ENCODE data around the gene NCBP2L. TPM values are rescaled to one million over a fixed set of nuclear protein-coding genes. Genes with fewer than 3 reads are reported as not detected.

The NCBP2L gene
- total and polyA plus RNA-seq, 2 experiments from 2014 or later = 0.39 TPM; not detected in 1

DNA sequence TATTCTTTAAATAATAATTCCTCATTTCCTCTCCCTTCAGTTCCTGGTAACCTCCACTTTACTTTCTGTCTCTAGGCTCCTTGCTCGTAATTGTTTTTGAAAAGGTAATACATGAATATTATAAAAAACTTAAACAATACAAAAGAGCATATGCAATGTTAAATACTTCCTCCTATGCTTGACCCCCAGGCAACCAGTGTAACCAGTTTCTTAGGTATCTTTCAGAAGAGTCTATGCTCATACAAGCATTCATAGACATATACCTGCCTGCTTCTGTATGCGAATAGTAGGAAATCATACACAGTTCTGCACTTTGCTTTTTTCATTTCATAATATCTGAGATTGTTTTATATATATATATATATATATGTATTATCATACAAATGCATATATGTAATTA lies 45.5 kb downstream of the NCBP2L start:
- no peak overlapping the region for H3K4me2 ChIP-seq

GRCh38 chrX:107823456-107823855 lies 45.9 kb downstream of the NCBP2L start:
- Histone ChIP-seq H3K9me2 (replicated peaks; ENCODE audit: insufficient read depth) (no peaks in the 10 kb centered on the region), H3K27ac (no peak overlapping the region), H3K4me3 (no peak overlapping the region), H3K36me3 (replicated peaks; ENCODE audit: insufficient read depth, low read depth) (no peaks in the 10 kb centered on the region), H4K20me1 (ENCODE audit: insufficient read depth, poor library complexity, severe bottlenecking) (no peaks in the 10 kb centered on the region), H3K9me3 (ENCODE audit: low read depth) (no peaks in the 10 kb centered on the region), H3K79me2 (peaks cover 5% of the 10 kb centered on the region), H3K4me1 (ENCODE audit: insufficient read depth) (peaks cover 6% of the 10 kb centered on the region), H3K27me3 (no peaks in the 10 kb centered on the region), H2AFZ (no peak overlapping the region), H3K4me2 (no peak overlapping the region)
- TF ChIP-seq EZH2 (IDR thresholded peaks at IDR 0.05; ENCODE audit: borderline replicate concordance) (no peak), CTCF (IDR thresholded peaks at IDR 0.05; ENCODE audit: poor library complexity) (no peak), EZH2phosphoT487 (IDR thresholded peaks at IDR 0.05; ENCODE audit: low read depth, severe bottlenecking, unreplicated experiment) (no peak)
- WGBS (ENCODE audit: low lambda C conversion rate, missing lambda C conversion rate) = 52% methylated on average over 1 of the region's 1 CpG
- DNase-seq (ENCODE audit: low spot score) = no peak

More for the DNA sequence above, 45.5 kb downstream of the NCBP2L start:
- Histone ChIP-seq H3K9me3 (ENCODE audit: low read depth) (no peaks in the 10 kb centered on the region), H3K27me3 (no peaks in the 10 kb centered on the region), H3K9me2 (replicated peaks; ENCODE audit: insufficient read depth) (no peaks in the 10 kb centered on the region), H3K4me1 (ENCODE audit: insufficient read depth) (peaks cover 6% of the 10 kb centered on the region), H4K20me1 (ENCODE audit: insufficient read depth, poor library complexity, severe bottlenecking) (no peaks in the 10 kb centered on the region), H3K4me3 (no peak overlapping the region), H2AFZ (no peak overlapping the region), H3K27ac (no peak overlapping the region), H3K79me2 (peaks cover 1% of the 10 kb centered on the region), H3K36me3 (replicated peaks; ENCODE audit: insufficient read depth, low read depth) (no peaks in the 10 kb centered on the region)
- TF ChIP-seq EZH2phosphoT487 (IDR thresholded peaks at IDR 0.05; ENCODE audit: low read depth, severe bottlenecking, unreplicated experiment) (no peak), EZH2 (IDR thresholded peaks at IDR 0.05; ENCODE audit: borderline replicate concordance) (no peak), CTCF (IDR thresholded peaks at IDR 0.05; ENCODE audit: poor library complexity) (no peak)
- no peak for DNase-seq (ENCODE audit: low spot score)
- 78% methylated on average over 2 of the region's 2 CpGs for WGBS (ENCODE audit: low lambda C conversion rate, missing lambda C conversion rate)

DNA sequence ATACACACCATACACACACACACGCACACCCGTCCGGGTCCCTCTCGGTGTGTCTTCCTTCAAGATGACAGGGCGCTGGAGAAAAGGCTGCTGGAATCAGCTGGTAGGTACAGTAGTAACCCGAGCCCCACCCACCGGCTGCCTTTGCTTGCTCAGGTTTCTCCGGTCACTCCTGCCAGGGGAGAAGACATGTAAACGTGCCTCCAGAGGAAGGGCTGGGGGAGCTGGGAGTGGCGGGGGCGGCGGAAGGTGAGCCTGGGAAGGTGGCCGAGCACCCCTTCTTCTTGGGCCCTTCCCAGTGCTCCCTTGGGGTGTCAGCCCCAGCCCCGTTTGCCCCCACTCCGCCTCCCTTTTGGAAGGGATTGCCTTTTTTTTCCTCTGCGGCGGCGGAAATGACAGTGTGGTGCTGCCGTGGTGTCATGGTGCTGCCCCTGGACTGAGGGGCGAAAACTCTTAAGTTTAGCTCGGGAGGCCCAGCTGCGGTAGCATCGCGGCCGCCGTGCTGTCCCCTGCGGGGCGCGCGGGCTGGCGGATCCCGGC lies 48.2 kb downstream of the NCBP2L start, which contains the start of gene MID2:
Gene MID2 (plus strand): TSS at position 169 of the 540 bp plus-strand sequence. CDS start 561 bp downstream, outside the sequence.
- Histone ChIP-seq H3K27ac (peak within 1 kb of the TSS; percentile 90), H3K27me3 (no peaks in the 10 kb centered on the region), H2AFZ (peak within 1 kb of the TSS; percentile 56), H4K20me1 (ENCODE audit: insufficient read depth, poor library complexity, severe bottlenecking) (no peaks in the 10 kb centered on the region), H3K9me3 (ENCODE audit: low read depth) (no peaks in the 10 kb centered on the region), H3K4me2 (peak within 1 kb of the TSS; percentile 79), H3K4me1 (ENCODE audit: insufficient read depth) (peaks cover 6% of the 10 kb centered on the region), H3K4me3 (peak within 1 kb of the TSS; percentile 70), H3K79me2 (peaks cover 19% of the 10 kb centered on the region), H3K9me2 (replicated peaks; ENCODE audit: insufficient read depth) (no peaks in the 10 kb centered on the region), H3K36me3 (replicated peaks; ENCODE audit: insufficient read depth, low read depth) (no peaks in the 10 kb centered on the region)
- TF ChIP-seq CTCF (IDR thresholded peaks at IDR 0.05; ENCODE audit: poor library complexity) = no peak
- TF ChIP-seq EZH2phosphoT487 (IDR thresholded peaks at IDR 0.05; ENCODE audit: low read depth, severe bottlenecking, unreplicated experiment) = no peak
- TF ChIP-seq EZH2 (IDR thresholded peaks at IDR 0.05; ENCODE audit: borderline replicate concordance) = no peak
- 61% methylated on average over 24 of the region's 32 CpGs for WGBS (ENCODE audit: low lambda C conversion rate, missing lambda C conversion rate)
- peak; percentile 79 for DNase-seq (ENCODE audit: low spot score)

All from hepatocyte (in vitro differentiated cells).